Neuronal stem cell (in vitro differentiated cells): ENCODE results near the gene MINPP1.

ENCODE experiments used
- DNase-seq: peaks from one replicate; pipeline ENCODE4 v3.0.0-alpha.2; 2013; ENCODE audit warnings: low spot score
- H2AFZ ChIP-seq: one replicate; pipeline ENCODE4 v1.6.1; 2013; ENCODE audit warnings: mild to moderate bottlenecking, low read length, inconsistent platforms
- H2AK5ac ChIP-seq: 2 replicates; pipeline ENCODE4 v1.6.1; 2013; ENCODE audit warnings: low read depth, mild to moderate bottlenecking, inconsistent platforms, low read length, moderate library complexity, mixed read lengths
- H2BK120ac ChIP-seq: 2 replicates; pipeline ENCODE4 v1.6.1; 2013; ENCODE audit warnings: low read depth, mild to moderate bottlenecking, inconsistent platforms, low read length, moderate library complexity, mixed read lengths
- H2BK12ac ChIP-seq: one replicate; pipeline ENCODE4 v1.6.1; 2013; ENCODE audit warnings: low read length, inconsistent platforms
- H2BK15ac ChIP-seq: 2 replicates; pipeline ENCODE4 v1.6.1; 2013; ENCODE audit warnings: mild to moderate bottlenecking, low read length, inconsistent platforms, mixed read lengths
- H2BK5ac ChIP-seq: one replicate; pipeline ENCODE4 v1.6.1; 2013; ENCODE audit warnings: inconsistent platforms, mild to moderate bottlenecking, low read length, moderate library complexity
- H3K14ac ChIP-seq: one replicate; pipeline ENCODE4 v1.6.1; 2013; ENCODE audit warnings: low read length, inconsistent platforms
- H3K18ac ChIP-seq: 2 replicates; pipeline ENCODE4 v1.6.1; 2013; ENCODE audit warnings: low read length, inconsistent platforms
- H3K23ac ChIP-seq: 2 replicates; pipeline ENCODE4 v1.6.1; 2013; ENCODE audit warnings: low read depth, mild to moderate bottlenecking, mixed read lengths, low read length, inconsistent platforms; ENCODE audit not compliant: poor library complexity
- H3K27ac ChIP-seq: replicated peaks from 3 replicates; pipeline ENCODE4 v1.5.1; 2013; ENCODE audit warnings: low read length, inconsistent platforms
- H3K27me3 ChIP-seq, 3 experiments: 2 replicates each; pipeline ENCODE4 v1.6.1; 2013; ENCODE audit warnings: low read length in 3 of 3, mild to moderate bottlenecking in 2 of 3, inconsistent platforms in 1 of 3, low read depth in 1 of 3, mixed read lengths in 1 of 3, moderate library complexity in 1 of 3; ENCODE audit not compliant: control insufficient read depth in 3 of 3, insufficient read depth in 3 of 3
- H3K36me3 ChIP-seq, 2 donors: replicated peaks in 1 of 2; 2 replicates each; pipeline ENCODE4 v1.6.1; 2013; ENCODE audit warnings: low read length in 2 of 2; ENCODE audit not compliant: control insufficient read depth in 2 of 2, insufficient read depth in 2 of 2
- H3K4ac ChIP-seq: 2 replicates; pipeline ENCODE4 v1.6.1; 2013; ENCODE audit warnings: inconsistent platforms, mild to moderate bottlenecking, low read length, moderate library complexity
- H3K4me1 ChIP-seq, 2 donors: 1 replicate in 1 of 2; 2 replicates in 1 of 2; pipeline ENCODE4 v1.6.1; 2013; ENCODE audit warnings: low read length in 2 of 2, low read depth in 1 of 2; ENCODE audit not compliant: control insufficient read depth in 2 of 2, insufficient read depth in 1 of 2
- H3K4me2 ChIP-seq: one replicate; pipeline ENCODE4 v1.6.1; 2013; ENCODE audit warnings: mild to moderate bottlenecking, low read length, inconsistent platforms; ENCODE audit not compliant: insufficient read depth, poor library complexity, severe bottlenecking
- H3K4me3 ChIP-seq, 2 donors: 2 replicates each; pipeline ENCODE4 v1.5.1; 2013; ENCODE audit warnings: low read length in 2 of 2, mild to moderate bottlenecking in 2 of 2, inconsistent platforms in 1 of 2, moderate library complexity in 1 of 2
- H3K79me1 ChIP-seq: one replicate; pipeline ENCODE4 v1.6.1; 2013; ENCODE audit warnings: low read depth, mild to moderate bottlenecking, inconsistent platforms, low read length, moderate library complexity
- H3K9ac ChIP-seq: one replicate; pipeline ENCODE4 v1.6.1; 2013; ENCODE audit warnings: mild to moderate bottlenecking, low read depth, low read length, inconsistent platforms; ENCODE audit not compliant: poor library complexity
- H3K9me3 ChIP-seq, 2 donors: replicated peaks in 1 of 2; 2 replicates each; pipeline versions ENCODE3 to v1.6.1; 2013; ENCODE audit warnings: low read length in 2 of 2, mild to moderate bottlenecking in 2 of 2, inconsistent platforms in 1 of 2, low read depth in 1 of 2, mixed read lengths in 1 of 2, moderate library complexity in 1 of 2; ENCODE audit not compliant: control insufficient read depth in 2 of 2, insufficient read depth in 1 of 2
- H4K8ac ChIP-seq: one replicate; pipeline ENCODE4 v1.6.1; 2013; ENCODE audit warnings: low read depth, mild to moderate bottlenecking, inconsistent platforms, low read length, moderate library complexity
- H4K91ac ChIP-seq: one replicate; pipeline ENCODE4 v1.6.1; 2013; ENCODE audit warnings: low read length, low read depth, mild to moderate bottlenecking, inconsistent platforms; ENCODE audit not compliant: poor library complexity
- WGBS, 2 donors: extraction: QIAGEN DNeasy Blood & Tissue Kit; methylation state at CpG; one replicate each; pipeline ENCODE4 v1.1.7; 2013; ENCODE audit warnings: missing lambda C conversion rate in 2 of 2, mixed read lengths in 1 of 2; ENCODE audit not compliant: insufficient read length in 2 of 2, insufficient replicate concordance in 1 of 2; ENCODE audit errors: extremely low coverage in 2 of 2; 5-methylcytosine and 5-hydroxymethylcytosine counted together

The MINPP1 gene

DNA sequence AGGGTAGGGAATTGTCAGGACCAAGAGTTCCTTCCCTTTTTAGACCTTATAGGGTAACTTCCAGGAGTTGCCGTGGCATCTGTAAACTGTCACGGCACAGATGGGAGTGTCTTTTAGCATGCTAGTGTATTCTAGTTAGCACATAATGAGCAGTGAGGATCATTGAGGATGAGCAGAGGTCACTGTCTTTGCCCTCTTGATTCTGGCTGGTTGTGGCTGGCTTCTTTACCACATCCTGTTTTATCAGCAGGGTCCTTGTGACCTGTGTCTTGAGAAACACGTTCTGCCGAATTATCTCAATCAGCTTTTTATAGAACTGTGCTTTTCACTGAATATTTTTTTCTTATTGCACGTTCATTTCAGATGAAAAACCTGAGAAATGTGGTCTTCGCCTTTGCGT, 41.5 kb downstream of the MINPP1 start:
- no peak for DNase-seq
- no peak overlapping the region for H3K9ac ChIP-seq
- no peak overlapping the region for H3K4ac ChIP-seq
- no peak overlapping the region for H2AK5ac ChIP-seq
- H3K36me3 ChIP-seq, result peaks cover 5 to 37% of the 10 kb centered on the region in 2 donors
- no peak overlapping the region for H3K4me2 ChIP-seq
- H3K4me3 ChIP-seq, result no peak overlapping the region
- no peaks in the 10 kb centered on the region for H3K79me1 ChIP-seq
- H3K14ac ChIP-seq, result no peak overlapping the region
- H3K27me3 ChIP-seq, result no peaks in the 10 kb centered on the region
- H3K27ac ChIP-seq, result no peak overlapping the region
- H2BK12ac ChIP-seq, result no peak overlapping the region
- H4K8ac ChIP-seq, result no peak overlapping the region
- no peak overlapping the region for H2BK5ac ChIP-seq
- H3K18ac ChIP-seq, result no peak overlapping the region
- no peak overlapping the region for H2BK15ac ChIP-seq
- no CpG with 5 or more reads among the region's 7 CpGs for WGBS, 2 donors
- peaks cover 2 to 11% of the 10 kb centered on the region in 2 donors for H3K9me3 ChIP-seq
- H3K4me1 ChIP-seq, result peaks cover 11 to 13% of the 10 kb centered on the region in 2 donors
- no peak overlapping the region for H2BK120ac ChIP-seq
- H2AFZ ChIP-seq, result no peak overlapping the region
- H3K23ac ChIP-seq, result no peak overlapping the region
- H4K91ac ChIP-seq, result no peak overlapping the region

DNA sequence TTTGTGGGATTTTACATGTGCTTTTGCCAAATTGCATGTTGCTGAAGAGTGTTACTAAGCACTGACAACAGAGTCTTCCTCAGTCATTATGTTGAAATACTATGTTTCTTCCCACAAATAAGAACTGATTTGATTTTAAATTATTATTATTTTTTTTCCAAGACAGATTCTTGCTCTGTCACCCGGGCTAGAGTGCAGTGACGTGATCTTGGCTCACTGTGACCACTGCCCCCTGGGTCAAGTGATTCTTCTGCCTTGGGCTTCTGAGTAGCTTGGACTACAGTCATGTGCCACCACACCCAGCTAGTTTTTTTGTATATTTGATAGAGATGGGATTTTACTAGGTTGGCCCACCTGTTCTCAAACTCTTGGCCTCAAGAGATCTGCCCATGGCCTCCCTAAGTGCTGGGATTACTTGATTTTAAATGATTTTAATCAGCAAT, 42.3 kb downstream of the MINPP1 start:
- H3K4me3 ChIP-seq, result no peak overlapping the region
- H3K23ac ChIP-seq, result no peak overlapping the region
- no peak overlapping the region for H2BK120ac ChIP-seq
- H3K4me2 ChIP-seq, result no peak overlapping the region
- peaks cover 11 to 13% of the 10 kb centered on the region in 2 donors for H3K4me1 ChIP-seq
- H2BK15ac ChIP-seq, result no peak overlapping the region
- no CpG with 5 or more reads among the region's 2 CpGs for WGBS, 2 donors
- H3K4ac ChIP-seq, result no peak overlapping the region
- no peak overlapping the region for H2BK12ac ChIP-seq
- no peak overlapping the region for H3K14ac ChIP-seq
- peaks cover 0 to 11% of the 10 kb centered on the region in 2 donors for H3K9me3 ChIP-seq
- H3K9ac ChIP-seq, result no peak overlapping the region
- no peak overlapping the region for H4K8ac ChIP-seq
- peaks cover under 1 to 35% of the 10 kb centered on the region in 2 donors for H3K36me3 ChIP-seq
- H4K91ac ChIP-seq, result no peak overlapping the region
- no peaks in the 10 kb centered on the region for H3K79me1 ChIP-seq
- DNase-seq, result no peak
- H3K18ac ChIP-seq, result no peak overlapping the region
- H3K27me3 ChIP-seq, result no peaks in the 10 kb centered on the region
- no peak overlapping the region for H2AK5ac ChIP-seq
- no peak overlapping the region for H2BK5ac ChIP-seq
- H2AFZ ChIP-seq, result no peak overlapping the region
- H3K27ac ChIP-seq, result no peak overlapping the region

DNA sequence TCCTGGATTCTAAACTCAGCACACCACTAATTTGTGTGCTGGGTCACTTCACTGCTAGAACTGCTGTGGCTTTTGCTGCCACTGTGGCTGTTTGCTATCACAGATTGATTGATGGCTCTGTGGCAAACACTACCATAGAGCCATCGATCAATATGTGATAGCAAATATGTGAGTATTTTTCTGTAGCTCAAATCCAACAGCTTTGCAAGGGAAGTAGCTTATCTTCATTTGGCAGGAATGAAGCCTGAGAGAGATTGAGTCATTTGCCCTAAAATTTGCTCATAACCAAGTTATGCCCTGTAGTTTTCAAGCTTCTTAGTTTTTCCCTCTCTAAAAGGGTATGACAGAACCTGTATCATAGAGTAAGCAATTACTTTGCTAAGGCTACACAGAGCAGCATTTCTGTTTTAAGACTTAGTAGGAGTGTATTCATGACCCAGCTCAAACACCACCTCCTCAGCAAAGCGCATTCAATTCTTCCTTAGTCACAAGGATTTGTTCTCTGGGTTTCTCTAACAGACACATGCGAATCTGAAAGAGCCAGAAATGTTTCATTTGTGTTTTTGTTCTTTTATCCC, 43.1 kb downstream of the MINPP1 start:
- no peak overlapping the region for H2BK5ac ChIP-seq
- H2BK12ac ChIP-seq, result no peak overlapping the region
- no peak overlapping the region for H3K14ac ChIP-seq
- no CpG with 5 or more reads among the region's 3 CpGs for WGBS, 2 donors
- H3K9ac ChIP-seq, result no peak overlapping the region
- H2AK5ac ChIP-seq, result no peak overlapping the region
- peak overlapping the region; percentile 2 for H3K27ac ChIP-seq
- H3K4me3 ChIP-seq, result no peak overlapping the region
- H3K36me3 ChIP-seq, result peaks cover 1 to 35% of the 10 kb centered on the region in 2 donors
- no peak overlapping the region for H2BK15ac ChIP-seq
- no peaks in the 10 kb centered on the region for H3K27me3 ChIP-seq
- peaks cover 11 to 13% of the 10 kb centered on the region in 2 donors for H3K4me1 ChIP-seq
- H3K4ac ChIP-seq, result no peak overlapping the region
- H2BK120ac ChIP-seq, result no peak overlapping the region
- no peak overlapping the region for H3K23ac ChIP-seq
- H4K91ac ChIP-seq, result no peak overlapping the region
- no peak overlapping the region for H2AFZ ChIP-seq
- no peak overlapping the region for H3K18ac ChIP-seq
- H3K9me3 ChIP-seq, result peaks cover 0 to 7% of the 10 kb centered on the region in 2 donors
- H3K4me2 ChIP-seq, result no peak overlapping the region
- H4K8ac ChIP-seq, result no peak overlapping the region
- peak; percentile 6 for DNase-seq
- no peaks in the 10 kb centered on the region for H3K79me1 ChIP-seq

DNA sequence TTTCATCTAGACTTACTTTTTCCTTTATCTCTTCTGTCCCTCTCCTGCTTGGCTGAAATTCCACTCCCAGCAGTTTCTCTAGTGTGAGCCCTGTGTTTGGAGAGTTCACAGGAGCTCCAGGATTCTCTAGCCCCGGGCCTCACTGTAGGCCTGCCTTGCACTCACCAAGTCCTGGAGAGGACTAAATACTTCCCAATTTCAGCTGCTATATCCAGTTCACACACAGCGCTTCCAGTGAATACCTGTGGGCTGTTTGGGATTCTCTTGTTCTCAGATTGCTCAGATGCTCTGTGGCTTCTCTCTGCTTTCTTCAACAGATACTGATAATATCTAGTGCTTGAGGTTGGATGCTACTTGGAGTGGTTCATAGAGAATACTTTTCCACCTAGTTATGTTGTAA, 46.0 kb downstream of the MINPP1 start:
- H3K4ac ChIP-seq, result no peak overlapping the region
- no peak overlapping the region for H2BK5ac ChIP-seq
- no peak overlapping the region for H3K23ac ChIP-seq
- H3K18ac ChIP-seq, result no peak overlapping the region
- H3K4me1 ChIP-seq, result peaks cover 11% of the 10 kb centered on the region in 2 donors
- H2BK15ac ChIP-seq, result no peak overlapping the region
- no peak overlapping the region for H2AFZ ChIP-seq
- peaks cover 0 to 4% of the 10 kb centered on the region in 2 donors for H3K9me3 ChIP-seq
- peaks cover 1 to 42% of the 10 kb centered on the region in 2 donors for H3K36me3 ChIP-seq
- no peak overlapping the region for H3K4me2 ChIP-seq
- no peak overlapping the region for H3K27ac ChIP-seq
- no peak overlapping the region for H2AK5ac ChIP-seq
- no CpG with 5 or more reads among the region's 2 CpGs for WGBS, 2 donors
- H3K9ac ChIP-seq, result no peak overlapping the region
- H3K27me3 ChIP-seq, result no peaks in the 10 kb centered on the region
- no peaks in the 10 kb centered on the region for H3K79me1 ChIP-seq
- H3K14ac ChIP-seq, result no peak overlapping the region
- no peak overlapping the region for H2BK12ac ChIP-seq
- no peak for DNase-seq
- H2BK120ac ChIP-seq, result no peak overlapping the region
- H4K8ac ChIP-seq, result no peak overlapping the region
- no peak overlapping the region for H4K91ac ChIP-seq
- no peak overlapping the region for H3K4me3 ChIP-seq
